ENCODE measurements around the gene PCDHGC4.

Gene PCDHGC4

GRCh38 chr5:141525653-141526052 lies 40.8 kb downstream of the PCDHGC4 start:
- no peak for TF ChIP-seq SIN3A (IDR thresholded peaks at IDR 0.05; ENCODE audit: borderline replicate concordance, insufficient read depth, low read length)
- no peak for TF ChIP-seq TAF1 (IDR thresholded peaks at IDR 0.05; ENCODE audit: borderline replicate concordance, insufficient read depth, low read length)
- TF ChIP-seq FOXP2 (optimal IDR thresholded peaks at IDR 0.05; ENCODE audit: borderline replicate concordance, extremely low read depth, extremely low read length, insufficient read depth) = no peak
- TF ChIP-seq REST (IDR thresholded peaks at IDR 0.05; ENCODE audit: insufficient read depth in 1 of 2, low read depth in 2 of 2, low read length in 2 of 2) = no peak
- TF ChIP-seq POLR2AphosphoS5 (IDR thresholded peaks at IDR 0.05; ENCODE audit: low read depth, low read length) = no peak

- no peak for TF ChIP-seq TAF1 (IDR thresholded peaks at IDR 0.05; ENCODE audit: borderline replicate concordance, insufficient read depth, low read length)
Observed at GRCh38 chr5:141527426-141527825, 42.6 kb downstream of the PCDHGC4 start.

GRCh38 chr5:141528291-141528984 lies 43.6 kb downstream of the PCDHGC4 start:
- no peak for TF ChIP-seq POLR2AphosphoS5 (IDR thresholded peaks at IDR 0.05; ENCODE audit: low read depth, low read length)
- TF ChIP-seq TAF1 (IDR thresholded peaks at IDR 0.05; ENCODE audit: borderline replicate concordance, insufficient read depth, low read length) = no peak
- no peak for TF ChIP-seq SIN3A (IDR thresholded peaks at IDR 0.05; ENCODE audit: borderline replicate concordance, insufficient read depth, low read length)
- no peak for TF ChIP-seq REST (IDR thresholded peaks at IDR 0.05; ENCODE audit: insufficient read depth in 1 of 2, low read depth in 2 of 2, low read length in 2 of 2)
- no peak for TF ChIP-seq FOXP2 (optimal IDR thresholded peaks at IDR 0.05; ENCODE audit: borderline replicate concordance, extremely low read depth, extremely low read length, insufficient read depth)

GRCh38 chr5:141529002-141529401 lies 44.2 kb downstream of the PCDHGC4 start:
- no peak for TF ChIP-seq TAF1 (IDR thresholded peaks at IDR 0.05; ENCODE audit: borderline replicate concordance, insufficient read depth, low read length)
- TF ChIP-seq FOXP2 (optimal IDR thresholded peaks at IDR 0.05; ENCODE audit: borderline replicate concordance, extremely low read depth, extremely low read length, insufficient read depth) = no peak
- TF ChIP-seq POLR2AphosphoS5 (IDR thresholded peaks at IDR 0.05; ENCODE audit: low read depth, low read length) = no peak
- no peak for TF ChIP-seq SIN3A (IDR thresholded peaks at IDR 0.05; ENCODE audit: borderline replicate concordance, insufficient read depth, low read length)
- no peak for TF ChIP-seq REST (IDR thresholded peaks at IDR 0.05; ENCODE audit: insufficient read depth in 1 of 2, low read depth in 2 of 2, low read length in 2 of 2)

- no peak for TF ChIP-seq TAF1 (IDR thresholded peaks at IDR 0.05; ENCODE audit: borderline replicate concordance, insufficient read depth, low read length)
- no peak for TF ChIP-seq REST (IDR thresholded peaks at IDR 0.05; ENCODE audit: insufficient read depth in 1 of 2, low read depth in 2 of 2, low read length in 2 of 2)
- no peak for TF ChIP-seq FOXP2 (optimal IDR thresholded peaks at IDR 0.05; ENCODE audit: borderline replicate concordance, extremely low read depth, extremely low read length, insufficient read depth)
- TF ChIP-seq POLR2AphosphoS5 (IDR thresholded peaks at IDR 0.05; ENCODE audit: low read depth, low read length) = no peak
- no peak for TF ChIP-seq SIN3A (IDR thresholded peaks at IDR 0.05; ENCODE audit: borderline replicate concordance, insufficient read depth, low read length)
Observed at GRCh38 chr5:141529873-141530272, 45.0 kb downstream of the PCDHGC4 start.

Measured in PFSK-1 (cell line).